DMS114 treated with DMSO at 0.1 percent for 48 hours (cell line): ENCODE measurements around the gene TUBGCP6.

Experiments used
- DNase-seq: peaks from one replicate; lab custom pipeline; 2025; ENCODE audit not compliant: unreplicated experiment; lab: John Stamatoyannopoulos, UW

The TUBGCP6 gene

GRCh38 chr22:50264104-50264745, 19.4 kb upstream of the TUBGCP6 start:
- DNase-seq = no peak

- DNase-seq = no peak
These were observed 18.3 kb upstream of the TUBGCP6 start for GRCh38 chr22:50262973-50263617.

- DNase-seq = no peak
These were observed 17.7 kb upstream of the TUBGCP6 start for GRCh38 chr22:50262460-50262911.

GRCh38 chr22:50261615-50262459, 17.0 kb upstream of the TUBGCP6 start, which contains the start of gene MAPK12:
MAPK12 (minus strand) TSS chr22:50261683; CDS start chr22:50261509, 174 bp downstream.
- no peak for DNase-seq

GRCh38 chr22:50260801-50261614, 16.2 kb upstream of the TUBGCP6 start:
- DNase-seq = no peak

- DNase-seq = no peak
These were observed 15.6 kb upstream of the TUBGCP6 start for GRCh38 chr22:50260434-50260800.

- DNase-seq = no peak
These were observed 14.5 kb upstream of the TUBGCP6 start for GRCh38 chr22:50259302-50259701.

- DNase-seq = no peak
These were observed 13.8 kb upstream of the TUBGCP6 start for GRCh38 chr22:50258361-50259292.

GRCh38 chr22:50257451-50258360, 12.9 kb upstream of the TUBGCP6 start:
- no peak for DNase-seq

GRCh38 chr22:50257041-50257440, 12.2 kb upstream of the TUBGCP6 start:
- no peak for DNase-seq

GRCh38 chr22:50256258-50256862, 11.5 kb upstream of the TUBGCP6 start:
- DNase-seq = no peak

- no peak for DNase-seq
These were observed 10.8 kb upstream of the TUBGCP6 start for GRCh38 chr22:50255607-50256006.

GRCh38 chr22:50255099-50255498, 10.3 kb upstream of the TUBGCP6 start:
- DNase-seq = no peak

- no peak for DNase-seq
These were observed 9.1 kb upstream of the TUBGCP6 start for GRCh38 chr22:50253941-50254340.

- DNase-seq = no peak
These were observed 8.5 kb upstream of the TUBGCP6 start for GRCh38 chr22:50253046-50253915.

GRCh38 chr22:50252082-50253045, 7.5 kb upstream of the TUBGCP6 start:
- DNase-seq = no peak
